HepG2 (cell line): Measurements from ENCODE around the gene SMAP2. TPM values are rescaled to one million over a fixed set of nuclear protein-coding genes. Genes with fewer than 3 reads are reported as not detected.

Experiments used
- CREM ChIP-seq, 2 experiments: sonication (generic) in 1 of 2; formaldehyde crosslinking in 1 of 2; IDR thresholded peaks; 2 replicates each; pipeline versions ENCODE4 v1.4.0 to v1.6.1; 2016 to 2020; ENCODE audit warnings: antibody characterized with exemption in 1 of 2, mild to moderate bottlenecking in 1 of 2, missing genetic modification reagents in 1 of 2
- DRAP1 ChIP-seq: IDR thresholded peaks from 2 replicates; pipeline ENCODE4 v1.6.1; 2016; ENCODE audit warnings: missing genetic modification reagents, missing compliant biosample characterization
- HNF1B ChIP-seq: sonication (generic); formaldehyde crosslinking; IDR thresholded peaks from 2 replicates; pipeline ENCODE4 v1.5.1; 2020; ENCODE audit warnings: mild to moderate bottlenecking, moderate library complexity, missing genetic modification reagents
- HOMEZ ChIP-seq: IDR thresholded peaks from 2 replicates; pipeline ENCODE4 v1.6.1; 2016; ENCODE audit warnings: low read depth
- IKZF5 ChIP-seq: IDR thresholded peaks from 2 replicates; pipeline ENCODE4 v1.6.1; 2018; ENCODE audit warnings: missing genetic modification reagents, mild to moderate bottlenecking, missing compliant biosample characterization
- IRX3 ChIP-seq: sonication (generic); formaldehyde crosslinking; IDR thresholded peaks from 2 replicates; pipeline ENCODE4 v1.8.1; 2023; ENCODE audit warnings: mild to moderate bottlenecking, low read depth, missing genetic modification reagents, borderline replicate concordance
- KAT8 ChIP-seq: IDR thresholded peaks from 2 replicates; pipeline ENCODE4 v1.6.1; 2016; ENCODE audit warnings: missing genetic modification reagents, missing compliant biosample characterization
- KLF16 ChIP-seq, 2 experiments: sonication (generic) in 1 of 2; formaldehyde crosslinking in 1 of 2; IDR thresholded peaks; 2 replicates each; pipeline versions ENCODE4 v1.6.1 to v1.8.0; 2016 to 2023; ENCODE audit warnings: missing genetic modification reagents in 2 of 2, missing compliant biosample characterization in 1 of 2
- MAFF ChIP-seq: IDR thresholded peaks from 2 replicates; pipeline ENCODE4 v1.6.1; 2011; ENCODE audit warnings: low read depth, low read length, improper control_type of control experiment
- MXD1 ChIP-seq: sonication (generic); formaldehyde crosslinking; IDR thresholded peaks from 2 replicates; pipeline ENCODE4 v1.4.0; 2020; ENCODE audit warnings: mild to moderate bottlenecking, missing genetic modification reagents
- NCOR1 ChIP-seq: fragments of 200-600 bp; sonication (generic); IDR thresholded peaks from 2 replicates; pipeline ENCODE4 v1.7.0; 2017; ENCODE audit warnings: antibody characterized with exemption, low read length, borderline replicate concordance
- PBX2 ChIP-seq: IDR thresholded peaks from 2 replicates; pipeline ENCODE4 v1.6.1; 2016; ENCODE audit warnings: control low read depth
- SOX5 ChIP-seq: IDR thresholded peaks from 2 replicates; pipeline ENCODE4 v1.6.1; 2016; ENCODE audit warnings: borderline replicate concordance
- ZNF160 ChIP-seq: sonication (generic); formaldehyde crosslinking; IDR thresholded peaks from 2 replicates; pipeline ENCODE4 v1.8.0; 2022; ENCODE audit warnings: mild to moderate bottlenecking, inconsistent platforms, missing genetic modification reagents
- ZNF18 ChIP-seq: sonication (generic); formaldehyde crosslinking; IDR thresholded peaks from 2 replicates; pipeline ENCODE4 v1.8.0; 2022; ENCODE audit warnings: mild to moderate bottlenecking, missing genetic modification reagents; ENCODE audit not compliant: insufficient replicate concordance
- ZNF34 ChIP-seq: sonication (generic); formaldehyde crosslinking; IDR thresholded peaks from 2 replicates; pipeline ENCODE4 v1.4.0; 2020; ENCODE audit warnings: mild to moderate bottlenecking, missing genetic modification reagents, borderline replicate concordance
- ZNF775 ChIP-seq: sonication (generic); formaldehyde crosslinking; IDR thresholded peaks from 2 replicates; pipeline ENCODE4 v1.4.0; 2020; ENCODE audit warnings: missing genetic modification reagents, mild to moderate bottlenecking, moderate library complexity, borderline replicate concordance
- ZSCAN30 ChIP-seq: sonication (generic); formaldehyde crosslinking; IDR thresholded peaks from 2 replicates; pipeline ENCODE4 v1.5.0; 2020; ENCODE audit warnings: mild to moderate bottlenecking, missing genetic modification reagents
- polyA plus RNA-seq, 8 experiments: library from polyadenylated mRNA; depleted of rRNA in 3 of 8; stranded (reverse) in 7 of 8; unstranded in 1 of 8; fragments of >200 nt; fragmentation: Illumina TruSeq in 4 of 8; extraction: Trizol in 4 of 8; gene quantifications; 2 replicates each; pipeline versions ENCODE4 v1.2.1 to v1.2.3, GENCODE V29; 2011 to 2016; ENCODE audit warnings: low read depth in 4 of 8, missing spikeins in 1 of 8, mixed read lengths in 1 of 8; ENCODE audit not compliant: insufficient read depth in 1 of 8
- total RNA-seq, 5 experiments: library from RNA; depleted of rRNA; stranded (reverse); fragments of >200 nt; fragmentation: Illumina TruSeq; extraction: Trizol; gene quantifications; 2 replicates each; pipeline ENCODE4 v1.2.3, GENCODE V29; 2016; ENCODE audit warnings: low read depth in 1 of 5

The SMAP2 gene
- total and polyA plus RNA-seq, 2 of the 13 experiments (the other 11 are each of a cell fraction or from before 2014, with no cell fraction given), result 19.0 to 22.3 TPM

GRCh38 chr1:40421431-40422384, 48.2 kb downstream of the SMAP2 start (continued):
- peak; percentile 81 for TF ChIP-seq HNF1B (CRISPR knock-in tag)
- TF ChIP-seq KAT8 (CRISPR knock-in tag), result peak; percentile 63
- peak; percentile 13; the same call in 1 of the 2 replicates for TF ChIP-seq PBX2 (CRISPR knock-in tag)
- TF ChIP-seq ZNF775 (CRISPR knock-in tag), result no peak
- peak; percentile 64; the same call in 1 of the 2 replicates for TF ChIP-seq DRAP1
- peak; percentile 59 for TF ChIP-seq IKZF5 (CRISPR knock-in tag)
- peak; percentile 67; the same call in 1 of the 2 replicates for TF ChIP-seq ZNF34 (CRISPR knock-in tag)
- TF ChIP-seq HOMEZ (CRISPR knock-in tag), result peak; percentile 87; the same call in 1 of the 2 replicates
- TF ChIP-seq CREM (IDR thresholded peaks at IDR 0.05), result peak; percentile 85
- no peak for TF ChIP-seq CREM (CRISPR knock-in tag; IDR thresholded peaks at IDR 0.05)
- no peak for TF ChIP-seq ZSCAN30 (CRISPR knock-in tag)
- TF ChIP-seq MXD1 (CRISPR knock-in tag), result 0 out of 2 replicates have a peak, but pooled peaks have one; percentile 26
- TF ChIP-seq IRX3 (CRISPR knock-in tag), result no peak
- peak in 1 of 2 experiments; percentile 70; a peak in 1 of 4 replicates for TF ChIP-seq KLF16 (CRISPR knock-in tag; IDR thresholded peaks at IDR 0.05)
- peak; percentile 90 for TF ChIP-seq SOX5 (CRISPR knock-in tag)
- peak; percentile 98 for TF ChIP-seq NCOR1
- peak; percentile 65; the same call in 1 of the 2 replicates for TF ChIP-seq ZNF160
- TF ChIP-seq MAFF, result peak; percentile 70
- peak; percentile 52 for TF ChIP-seq ZNF18 (CRISPR knock-in tag)
